Trophoblast cell (in vitro differentiated cells and primary cell): Measurements from ENCODE around the gene PLEKHJ1.

Experiments used
- DNase-seq, 2 donors: peaks; one replicate each; pipeline ENCODE4 v3.0.0-alpha.2; 2016
- H2AFZ ChIP-seq: 2 replicates; pipeline ENCODE4 v1.6.1; 2013; ENCODE audit warnings: low read length, moderate library complexity, mild to moderate bottlenecking; ENCODE audit not compliant: insufficient read depth, poor library complexity
- H2AK5ac ChIP-seq: 2 replicates; pipeline ENCODE4 v1.6.1; 2013; ENCODE audit warnings: mild to moderate bottlenecking, low read length
- H2BK120ac ChIP-seq: 2 replicates; pipeline ENCODE4 v1.6.1; 2013; ENCODE audit warnings: low read length, mild to moderate bottlenecking, moderate library complexity; ENCODE audit not compliant: insufficient read depth, poor library complexity
- H2BK12ac ChIP-seq: 2 replicates; pipeline ENCODE4 v1.6.1; 2013; ENCODE audit warnings: mild to moderate bottlenecking, low read length, moderate library complexity
- H2BK5ac ChIP-seq: 2 replicates; pipeline ENCODE4 v1.6.1; 2013; ENCODE audit warnings: low read length, low read depth, moderate library complexity, mild to moderate bottlenecking; ENCODE audit not compliant: poor library complexity
- H3K14ac ChIP-seq: 2 replicates; pipeline ENCODE4 v1.6.1; 2013; ENCODE audit warnings: mild to moderate bottlenecking, low read length
- H3K18ac ChIP-seq: 2 replicates; pipeline ENCODE4 v1.6.1; 2013; ENCODE audit warnings: mild to moderate bottlenecking, low read length
- H3K23ac ChIP-seq: 2 replicates; pipeline ENCODE4 v1.6.1; 2013; ENCODE audit warnings: low read length
- H3K27ac ChIP-seq: 2 replicates; pipeline ENCODE4 v1.5.1; 2013; ENCODE audit warnings: low read depth, mild to moderate bottlenecking, inconsistent platforms, low read length, moderate library complexity
- H3K27me3 ChIP-seq: 2 replicates; pipeline ENCODE4 v1.6.1; 2013; ENCODE audit warnings: inconsistent platforms, mild to moderate bottlenecking, low read length, moderate library complexity; ENCODE audit not compliant: insufficient read depth
- H3K36me3 ChIP-seq, 2 experiments: 1 replicate in 1 of 2; 2 replicates in 1 of 2; pipeline ENCODE4 v1.6.1; 2013; ENCODE audit warnings: low read length in 2 of 2, mild to moderate bottlenecking in 2 of 2, moderate library complexity in 1 of 2; ENCODE audit not compliant: insufficient read depth in 2 of 2, control insufficient read depth in 1 of 2
- H3K4ac ChIP-seq: 2 replicates; pipeline ENCODE4 v1.6.1; 2013; ENCODE audit warnings: low read depth, mild to moderate bottlenecking, low read length, moderate library complexity
- H3K4me1 ChIP-seq, 2 experiments: 1 replicate in 1 of 2; 2 replicates in 1 of 2; pipeline ENCODE4 v1.6.1; 2013; ENCODE audit warnings: low read length in 2 of 2, mild to moderate bottlenecking in 2 of 2, moderate library complexity in 1 of 2; ENCODE audit not compliant: insufficient read depth in 2 of 2, control insufficient read depth in 1 of 2
- H3K4me2 ChIP-seq: 2 replicates; pipeline ENCODE4 v1.6.1; 2013; ENCODE audit warnings: inconsistent platforms, mild to moderate bottlenecking, low read length, moderate library complexity
- H3K4me3 ChIP-seq: 2 replicates; pipeline ENCODE4 v1.5.1; 2013; ENCODE audit warnings: mild to moderate bottlenecking, low read depth, low read length, inconsistent platforms
- H3K79me1 ChIP-seq: one replicate; pipeline ENCODE4 v1.6.1; 2013; ENCODE audit warnings: low read length
- H3K79me2 ChIP-seq: 2 replicates; pipeline ENCODE4 v1.6.1; 2013; ENCODE audit warnings: low read length, mild to moderate bottlenecking; ENCODE audit not compliant: control insufficient read depth, insufficient read depth, poor library complexity
- H3K9ac ChIP-seq: 2 replicates; pipeline ENCODE4 v1.6.1; 2013; ENCODE audit warnings: mild to moderate bottlenecking, low read length
- H3K9me3 ChIP-seq: 2 replicates; pipeline ENCODE4 v1.6.1; 2013; ENCODE audit warnings: low read depth, mild to moderate bottlenecking, control low read depth, inconsistent platforms, low read length; ENCODE audit not compliant: insufficient read depth
- H4K12ac ChIP-seq: 2 replicates; pipeline ENCODE4 v1.6.1; 2013; ENCODE audit warnings: low read depth, mild to moderate bottlenecking, low read length, moderate library complexity
- H4K8ac ChIP-seq: 2 replicates; pipeline ENCODE4 v1.6.1; 2013; ENCODE audit warnings: low read depth, mild to moderate bottlenecking, low read length, moderate library complexity
- H4K91ac ChIP-seq: one replicate; pipeline ENCODE4 v1.6.1; 2013; ENCODE audit warnings: low read depth, mild to moderate bottlenecking, low read length, moderate library complexity
- WGBS: extraction: QIAGEN DNeasy Blood & Tissue Kit; methylation state at CpG from one replicate; pipeline ENCODE4 v1.1.7; 2013; ENCODE audit warnings: missing lambda C conversion rate; ENCODE audit not compliant: insufficient read length, insufficient coverage; ENCODE audit errors: extremely low coverage; 5-methylcytosine and 5-hydroxymethylcytosine counted together

The PLEKHJ1 gene

GRCh38 chr19:2213799-2214198, 22.3 kb downstream of the PLEKHJ1 start:
- H4K8ac ChIP-seq: no peak overlapping the region
- no peak overlapping the region for H2BK120ac ChIP-seq
- H2BK12ac ChIP-seq: no peak overlapping the region
- no CpG with 5 or more reads among the region's 26 CpGs for WGBS
- H3K79me2 ChIP-seq: no peaks in the 10 kb centered on the region
- H3K27ac ChIP-seq: no peak overlapping the region
- H3K23ac ChIP-seq: no peak overlapping the region
- no peaks in the 10 kb centered on the region for H3K4me1 ChIP-seq
- no peaks in the 10 kb centered on the region for H3K79me1 ChIP-seq
- DNase-seq: peak; percentile 63 to 73
- H4K91ac ChIP-seq: no peak overlapping the region
- H3K4me2 ChIP-seq: no peak overlapping the region
- no peak overlapping the region for H2AFZ ChIP-seq
- peaks cover 73 to 81% of the 10 kb centered on the region in 2 experiments for H3K36me3 ChIP-seq
- H3K4me3 ChIP-seq: no peak overlapping the region
- no peaks in the 10 kb centered on the region for H3K27me3 ChIP-seq
- H3K18ac ChIP-seq: no peak overlapping the region
- no peak overlapping the region for H3K9ac ChIP-seq
- no peak overlapping the region for H2BK5ac ChIP-seq
- no peaks in the 10 kb centered on the region for H3K9me3 ChIP-seq
- no peak overlapping the region for H3K4ac ChIP-seq
- no peak overlapping the region for H3K14ac ChIP-seq
- H4K12ac ChIP-seq: no peak overlapping the region
- H2AK5ac ChIP-seq: no peak overlapping the region

GRCh38 chr19:2212861-2213711, 23.0 kb downstream of the PLEKHJ1 start:
- Histone ChIP-seq H3K9ac (no peak overlapping the region), H3K18ac (no peak overlapping the region), H3K79me2 (no peaks in the 10 kb centered on the region), H3K79me1 (no peaks in the 10 kb centered on the region), H2AK5ac (no peak overlapping the region), H2AFZ (no peak overlapping the region), H3K27me3 (no peaks in the 10 kb centered on the region), H3K4ac (no peak overlapping the region), H4K91ac (no peak overlapping the region), H3K4me3 (no peak overlapping the region), H3K4me2 (no peak overlapping the region), H2BK120ac (no peak overlapping the region), H4K8ac (no peak overlapping the region), H3K9me3 (no peaks in the 10 kb centered on the region), H3K14ac (no peak overlapping the region), H3K23ac (no peak overlapping the region), H4K12ac (no peak overlapping the region), H2BK12ac (no peak overlapping the region), H3K36me3 (peaks cover 72 to 79% of the 10 kb centered on the region in 2 experiments), H2BK5ac (no peak overlapping the region), H3K4me1 (no peaks in the 10 kb centered on the region), H3K27ac (no peak overlapping the region)
- peak; percentile 91 to 95 for DNase-seq
- no CpG with 5 or more reads among the region's 21 CpGs for WGBS

- H3K23ac ChIP-seq: no peak overlapping the region
- H3K27me3 ChIP-seq: no peaks in the 10 kb centered on the region
- peaks cover 2% of the 10 kb centered on the region for H3K9me3 ChIP-seq
Measured at GRCh38 chr19:2210987-2211740, 25.0 kb downstream of the PLEKHJ1 start.

GRCh38 chr19:2210206-2210605, 25.9 kb downstream of the PLEKHJ1 start:
- H3K36me3 ChIP-seq: peaks cover 57 to 66% of the 10 kb centered on the region in 2 experiments
- H2AK5ac ChIP-seq: no peak overlapping the region
- H3K4me2 ChIP-seq: no peak overlapping the region
- no peak overlapping the region for H2AFZ ChIP-seq
- peaks cover 2% of the 10 kb centered on the region for H3K9me3 ChIP-seq
- no peak overlapping the region for H4K12ac ChIP-seq
- no peak overlapping the region for H3K9ac ChIP-seq
- H3K27ac ChIP-seq: no peak overlapping the region
- no peak overlapping the region for H2BK5ac ChIP-seq
- no peaks in the 10 kb centered on the region for H3K27me3 ChIP-seq
- H2BK12ac ChIP-seq: no peak overlapping the region
- H3K18ac ChIP-seq: no peak overlapping the region
- no CpG with 5 or more reads among the region's 21 CpGs for WGBS
- no peaks in the 10 kb centered on the region for H3K4me1 ChIP-seq
- H2BK120ac ChIP-seq: no peak overlapping the region
- no peaks in the 10 kb centered on the region for H3K79me2 ChIP-seq
- H3K23ac ChIP-seq: no peak overlapping the region
- H3K79me1 ChIP-seq: no peaks in the 10 kb centered on the region
- no peak overlapping the region for H4K91ac ChIP-seq
- no peak overlapping the region for H4K8ac ChIP-seq
- DNase-seq: peak in 1 of 2 donors; percentile 12
- H3K14ac ChIP-seq: no peak overlapping the region
- no peak overlapping the region for H3K4me3 ChIP-seq
- H3K4ac ChIP-seq: no peak overlapping the region

More at GRCh38 chr19:2210987-2211740, 25.0 kb downstream of the PLEKHJ1 start:
- no peak overlapping the region for H4K12ac ChIP-seq
- peaks cover 64 to 74% of the 10 kb centered on the region in 2 experiments for H3K36me3 ChIP-seq
- no peak overlapping the region for H3K27ac ChIP-seq
- H3K4ac ChIP-seq: no peak overlapping the region
- no peak for DNase-seq
- no peaks in the 10 kb centered on the region for H3K4me1 ChIP-seq
- no peak overlapping the region for H4K8ac ChIP-seq
- H3K4me2 ChIP-seq: no peak overlapping the region
- H3K14ac ChIP-seq: no peak overlapping the region
- H3K79me2 ChIP-seq: no peaks in the 10 kb centered on the region
- H2AFZ ChIP-seq: no peak overlapping the region
- WGBS: no CpG with 5 or more reads among the region's 33 CpGs
- H3K9ac ChIP-seq: no peak overlapping the region
- no peak overlapping the region for H4K91ac ChIP-seq
- H2BK12ac ChIP-seq: no peak overlapping the region
- no peak overlapping the region for H3K18ac ChIP-seq
- H2BK5ac ChIP-seq: no peak overlapping the region
- H3K79me1 ChIP-seq: no peaks in the 10 kb centered on the region
- no peak overlapping the region for H2AK5ac ChIP-seq
- H2BK120ac ChIP-seq: no peak overlapping the region
- no peak overlapping the region for H3K4me3 ChIP-seq
